Right ventricle myocardium inferior (tissue), 1 donor: ENCODE results near the gene ARHGAP5. TPM values are rescaled to one million over a fixed set of nuclear protein-coding genes. Genes with fewer than 3 reads are reported as not detected.

Source experiments
- ATAC-seq: fragments of 200-7000 bp; cut with Tn5 transposase; one replicate; pipeline ENCODE4 v1.9.1; 2020; ENCODE audit warnings: mild to moderate bottlenecking, moderate library complexity
- DNase-seq: peaks from one replicate; pipeline ENCODE4 v3.0.0; 2021; ENCODE audit errors: missing footprints
- intact Hi-C: fragments of 100-400 bp; cut with DNase I; formaldehyde crosslinking; loops from one replicate; pipeline ENCODE4 v1.11.0; 2022
- total RNA-seq: library from RNA; stranded (reverse); fragmentation: NEBNext Ultra II Directional; extraction: Animal tissue kit (Norgen Biotek cat#: 25700); gene quantifications from one replicate; pipeline ENCODE4 v1.2.1, GENCODE V29; 2021
- donor health status: DM: no; HTN: yes; CAD: no; lungs with severe emphysema.

ARHGAP5 gene
- total RNA-seq, 1 donor from 2014 or later: 210 TPM

GRCh38 chr14:32200368-32201192, 123.5 kb downstream of the ARHGAP5 start:
- ATAC-seq (no peak), DNase-seq (no peak)
- intact Hi-C loops: no loop called here

DNA sequence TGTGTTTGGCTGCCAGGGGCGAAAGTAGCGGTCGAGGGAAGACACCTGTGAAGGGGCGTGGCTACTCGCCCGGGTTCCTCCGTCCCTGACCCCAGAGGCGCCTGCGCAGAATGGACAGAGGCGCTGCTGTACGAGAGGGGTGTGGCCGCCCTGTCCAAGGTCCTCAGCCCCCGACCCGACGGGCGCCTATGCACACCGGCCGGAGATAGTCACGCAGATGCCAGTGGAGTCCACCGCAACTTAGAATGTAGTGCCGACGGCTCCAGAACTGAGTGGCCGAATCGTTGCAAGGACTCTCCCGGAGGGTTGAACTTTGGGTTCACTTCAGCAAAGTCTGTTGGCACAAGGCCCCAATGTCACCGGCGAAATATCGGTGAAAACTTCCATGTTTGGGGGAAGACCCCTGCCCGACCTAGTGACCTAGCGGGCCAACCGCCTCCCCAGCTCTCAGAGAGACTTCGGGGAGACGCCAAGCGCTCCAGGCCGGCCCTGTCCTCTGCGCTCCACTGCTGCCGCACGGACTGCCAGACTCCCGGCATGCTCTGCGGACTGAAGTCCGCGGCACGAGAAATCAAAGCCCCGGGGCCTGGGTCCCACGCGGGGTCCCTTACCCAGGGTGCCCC, 124.2 kb downstream of the ARHGAP5 start:
- DNase-seq (peak; percentile 88), ATAC-seq (peak; percentile 86)
- intact Hi-C loops: no loop called here

DNA sequence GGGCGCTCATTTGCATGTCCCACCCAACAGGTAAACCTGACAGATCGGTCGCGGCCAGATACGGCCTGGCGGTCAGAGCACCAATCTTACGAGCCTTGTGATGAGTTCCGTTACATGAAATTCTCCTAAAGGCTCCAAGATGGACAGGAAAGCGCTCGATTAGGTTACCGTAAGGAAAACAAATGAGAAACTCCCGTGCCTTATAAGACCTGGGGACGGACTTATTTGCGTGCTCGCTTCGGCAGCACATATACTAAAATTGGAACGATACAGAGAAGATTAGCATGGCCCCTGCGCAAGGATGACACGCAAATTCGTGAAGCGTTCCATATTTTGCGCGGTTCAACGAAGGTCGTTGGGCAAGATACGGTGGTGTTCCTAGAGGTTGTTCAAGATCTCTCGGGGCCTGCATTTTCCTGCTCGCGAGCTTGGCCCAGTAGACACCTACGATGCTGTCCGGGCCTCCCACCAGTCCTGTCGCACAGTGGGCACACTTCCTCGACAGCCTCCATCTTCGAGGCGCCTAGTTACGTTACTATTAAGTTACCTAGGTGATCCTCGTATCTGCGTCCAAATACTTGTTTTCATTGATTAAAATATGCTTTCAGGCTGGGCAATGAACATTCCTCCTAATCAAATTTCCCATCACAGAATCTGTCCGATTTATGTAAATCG, 124.8 kb downstream of the ARHGAP5 start, which contains the start of gene RNU6-7:
Gene RNU6-7 (plus strand): TSS at position 230 of the 675 bp plus-strand sequence.
- no peak for DNase-seq
- intact Hi-C loops: loop anchor here (2.0 kb wide), 2 partner anchors 53 to 641 kb away; partner anchors contain the start of gene NUBPL

GRCh38 chr14:32202491-32202997, 125.4 kb downstream of the ARHGAP5 start:
- intact Hi-C loops: loop anchor here (2.0 kb wide), 2 partner anchors 52 to 642 kb away; partner anchors contain the start of gene NUBPL
- no peak for DNase-seq
- no peak for ATAC-seq

More for the DNA sequence above, 124.8 kb downstream of the ARHGAP5 start, which contains the start of gene RNU6-7:
- no peak for ATAC-seq

DNA sequence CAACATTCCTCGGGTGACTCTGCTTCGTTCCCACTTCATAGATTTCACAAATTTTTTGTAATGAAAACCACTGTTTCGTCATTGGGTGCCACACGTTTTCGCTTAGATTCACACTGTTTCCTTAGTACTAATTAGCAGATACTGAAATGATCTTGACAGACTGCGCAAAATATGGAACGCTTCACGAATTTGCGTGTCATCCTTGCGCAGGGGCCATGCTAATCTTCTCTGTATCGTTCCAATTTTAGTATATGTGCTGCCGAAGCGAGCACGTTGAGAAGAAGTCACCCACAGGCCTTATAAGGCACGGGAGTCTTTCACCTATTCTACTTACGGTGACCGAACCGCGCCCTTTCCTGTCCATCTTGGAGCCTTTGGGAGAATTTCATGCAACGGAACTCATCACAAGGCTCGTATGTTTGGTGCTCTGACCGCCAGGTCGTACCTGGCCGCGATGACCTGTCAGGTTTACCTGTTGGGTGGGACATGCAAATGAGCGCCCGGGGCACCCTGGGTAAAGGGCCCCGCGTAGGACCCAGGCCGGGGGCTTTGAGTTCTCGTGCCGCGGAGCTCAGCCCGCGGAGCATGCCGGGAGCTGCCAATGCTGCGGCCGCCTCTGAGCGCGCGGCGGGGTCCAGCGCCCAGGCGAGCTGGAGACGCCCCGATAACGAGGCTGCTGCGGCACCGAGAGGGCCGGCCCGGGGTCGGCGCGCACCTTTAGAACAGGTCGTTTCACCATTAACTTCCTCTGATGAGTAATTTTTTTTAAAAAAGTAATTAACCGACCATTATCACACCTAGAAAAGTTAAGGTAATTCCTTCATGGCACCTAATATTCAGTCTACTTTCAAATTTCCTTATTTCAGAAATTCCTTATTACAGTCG, 126.1 kb downstream of the ARHGAP5 start, which contains the start of gene RNU6-8:
Gene RNU6-8 (minus strand): TSS at position 272 of the 885 bp plus-strand sequence.
- ATAC-seq (peak; percentile 95), DNase-seq (peak; percentile 91)
- intact Hi-C loops: loop anchor here (1.0 to 2.0 kb wide), 3 partner anchors 52 to 642 kb away; partner anchors contain the start of gene NUBPL

DNA sequence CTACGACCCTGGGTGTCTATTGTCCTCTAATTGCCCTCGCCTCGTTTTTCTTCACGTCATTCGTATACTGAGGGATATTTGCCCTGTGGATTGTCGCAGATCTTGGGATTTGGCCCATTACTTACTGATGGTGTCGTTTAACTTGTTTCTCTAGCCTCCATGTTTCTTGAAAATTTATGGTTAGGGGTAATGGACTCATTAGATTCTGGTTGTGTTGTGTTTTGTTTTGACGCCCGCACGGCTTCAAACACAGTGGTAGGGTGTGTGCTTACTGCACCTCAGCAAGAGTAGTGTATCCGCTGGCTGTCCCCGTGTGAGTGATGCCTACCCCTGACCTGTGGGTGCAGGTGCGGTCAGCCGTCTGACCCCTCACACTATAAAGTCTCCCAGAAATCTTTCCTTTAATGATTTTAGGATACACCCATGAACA, 126.8 kb downstream of the ARHGAP5 start:
- intact Hi-C loops: loop anchor here (1.0 to 2.0 kb wide), 3 partner anchors 51 to 643 kb away; partner anchors contain the start of gene NUBPL
- DNase-seq (no peak), ATAC-seq (no peak)

GRCh38 chr14:32205554-32205953, 128.4 kb downstream of the ARHGAP5 start:
- intact Hi-C loops: no loop called here
- DNase-seq (no peak), ATAC-seq (no peak)

GRCh38 chr14:32205984-32206383, 128.9 kb downstream of the ARHGAP5 start:
- no peak for ATAC-seq
- DNase-seq: no peak
- intact Hi-C loops: no loop called here

DNA sequence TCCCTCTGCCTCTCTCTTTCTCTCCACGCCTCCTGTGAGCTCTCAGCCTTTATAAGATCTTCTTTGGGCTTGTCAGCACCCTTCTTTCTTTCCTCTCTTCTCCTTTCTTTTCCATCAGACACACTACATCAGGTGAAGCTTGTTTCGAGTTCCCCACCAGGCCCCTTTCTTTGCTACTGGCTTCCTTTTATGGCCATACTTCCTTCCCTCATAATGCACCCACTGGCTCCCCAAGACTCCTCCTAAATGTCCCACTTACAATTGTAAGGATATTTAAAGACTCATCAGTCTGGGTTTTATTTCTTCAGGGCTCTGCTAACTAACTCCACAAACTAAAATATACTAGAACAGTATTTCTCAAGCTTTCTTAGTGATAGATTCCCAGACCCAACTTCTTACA, 129.4 kb downstream of the ARHGAP5 start:
- intact Hi-C loops: no loop called here
- ATAC-seq (no peak), DNase-seq (no peak)

DNA sequence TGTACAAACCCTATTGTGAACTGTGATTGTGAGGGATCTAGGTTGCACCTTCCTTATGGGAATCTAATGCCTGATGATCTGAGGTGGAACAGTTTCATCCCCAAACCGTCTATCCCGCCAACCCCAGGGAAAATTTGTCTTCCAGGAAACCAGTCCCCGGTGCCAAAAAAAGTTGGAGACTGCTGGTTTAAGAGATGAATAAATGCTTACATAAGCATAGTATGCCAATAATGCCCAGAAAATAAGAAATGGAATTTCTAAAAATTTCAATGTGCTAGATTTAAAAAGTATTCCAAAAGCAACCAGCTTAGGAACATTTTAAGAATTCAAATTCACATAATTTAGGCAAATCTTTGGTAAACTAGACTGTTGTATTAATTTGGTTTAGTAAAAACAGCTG, 131.4 kb downstream of the ARHGAP5 start:
- ATAC-seq (no peak), DNase-seq (no peak)
- intact Hi-C loops: no loop called here

Other genes with a start within 250 kb of the ARHGAP5 start
- not detected for gene RNU6-7, start 124.7 kb downstream of the ARHGAP5 start, total RNA-seq
- not detected for gene RNU6-8, start 126.0 kb downstream of the ARHGAP5 start, total RNA-seq